Cardiac fibroblast (primary cell): Measurements from ENCODE around the gene TRIM45.

Source experiments
- DNase-seq, 2 donors: peaks; one replicate each; pipeline versions ENCODE4 v3.0.0 to v3.0.0-alpha.2; 2010; ENCODE audit warnings: low read depth in 2 of 2
- H3K4me3 ChIP-seq, 2 donors: replicated peaks in 1 of 2; 1 replicate in 1 of 2; 2 replicates in 1 of 2; pipeline ENCODE4 v1.5.1; 2011; ENCODE audit warnings: low read depth in 2 of 2, low read length in 2 of 2, mild to moderate bottlenecking in 2 of 2, moderate library complexity in 1 of 2
- CTCF ChIP-seq: IDR thresholded peaks from one replicate; pipeline ENCODE4 v1.5.1; 2011; ENCODE audit warnings: low read depth, mild to moderate bottlenecking, low read length, inconsistent platforms

Gene TRIM45

GRCh38 chr1:117067533-117068370 is 53.8 kb downstream of the TRIM45 start:
- no peak overlapping the region for H3K4me3 ChIP-seq
- peak; percentile 81 for TF ChIP-seq CTCF
- peak; percentile 72 to 74 for DNase-seq

- no peak for TF ChIP-seq CTCF
- H3K4me3 ChIP-seq, result no peak overlapping the region
- DNase-seq, result no peak
Measured at GRCh38 chr1:117066367-117066766, 55.2 kb downstream of the TRIM45 start.

GRCh38 chr1:117061986-117062415 is 59.5 kb downstream of the TRIM45 start:
- peak; percentile 67 to 79 for DNase-seq
- no peak for TF ChIP-seq CTCF

More at GRCh38 chr1:117061986-117062415, 59.5 kb downstream of the TRIM45 start:
- no peak overlapping the region for H3K4me3 ChIP-seq
